Ammon's horn (tissue), 1 donor: ENCODE measurements around the gene NCBP2L.
"Not testable (repeated sequence)": the region's sequence is repeated elsewhere in the genome, so short reads cannot be mapped to it uniquely, and the experiment has no call there.

ENCODE experiments used
- DNase-seq: peaks from one replicate; pipeline ENCODE4 v3.0.0-alpha.2; 2016; ENCODE audit warnings: low spot score

Gene NCBP2L

GRCh38 chrX:107810053-107810452 lies 32.5 kb downstream of the NCBP2L start:
- not testable (repeated sequence) for DNase-seq

DNA sequence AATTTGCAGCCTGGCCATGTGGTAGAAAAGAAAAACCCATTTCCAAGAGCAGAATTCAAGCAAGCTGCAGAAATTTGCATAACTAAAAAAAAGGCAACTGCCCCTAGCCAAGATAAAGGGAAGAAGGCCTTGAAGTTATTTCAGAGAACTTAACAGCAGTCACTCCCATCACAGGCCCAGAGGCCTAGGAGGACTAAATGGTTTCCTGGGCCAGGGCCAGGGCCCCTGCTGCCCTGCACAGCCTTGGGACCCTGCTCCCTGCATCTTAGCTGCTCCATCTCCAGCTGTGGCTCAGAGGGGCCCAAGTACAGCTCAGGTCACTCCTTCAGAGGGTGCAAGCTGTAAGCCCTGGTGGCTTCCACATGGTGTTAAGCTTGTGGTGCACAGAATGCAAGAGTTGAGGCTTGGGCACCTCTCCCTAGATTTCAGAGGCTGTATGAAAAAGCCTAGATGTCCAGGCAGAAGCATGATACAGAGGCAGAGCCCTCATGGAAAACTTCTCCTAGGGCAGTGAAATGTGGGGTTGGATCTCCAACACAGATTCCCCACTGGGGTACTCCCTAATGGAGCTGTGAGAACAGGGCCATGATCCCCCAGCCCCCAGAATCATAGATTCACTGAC lies 41.5 kb downstream of the NCBP2L start:
- DNase-seq = no peak

GRCh38 chrX:107823042-107823441 lies 45.5 kb downstream of the NCBP2L start:
- DNase-seq = no peak

DNA sequence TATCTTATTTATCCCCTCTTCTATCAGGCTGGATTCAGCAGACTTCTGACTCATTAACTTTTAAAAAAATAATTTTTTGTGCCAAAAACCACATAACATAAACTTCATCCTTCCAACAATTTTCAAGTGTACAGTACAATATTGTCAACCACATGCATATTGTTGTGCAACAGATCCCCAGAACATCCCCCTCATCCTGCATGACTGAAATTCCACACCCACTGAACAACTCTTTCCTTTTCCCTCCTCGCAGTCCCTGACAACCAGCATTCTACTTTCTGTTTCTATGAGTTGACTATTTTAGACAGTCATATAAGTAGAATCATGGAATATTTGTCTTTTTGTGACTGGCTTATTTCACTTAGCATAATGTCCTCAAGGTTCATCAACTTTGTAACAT lies 45.9 kb downstream of the NCBP2L start:
- peak; percentile 9 for DNase-seq

DNA sequence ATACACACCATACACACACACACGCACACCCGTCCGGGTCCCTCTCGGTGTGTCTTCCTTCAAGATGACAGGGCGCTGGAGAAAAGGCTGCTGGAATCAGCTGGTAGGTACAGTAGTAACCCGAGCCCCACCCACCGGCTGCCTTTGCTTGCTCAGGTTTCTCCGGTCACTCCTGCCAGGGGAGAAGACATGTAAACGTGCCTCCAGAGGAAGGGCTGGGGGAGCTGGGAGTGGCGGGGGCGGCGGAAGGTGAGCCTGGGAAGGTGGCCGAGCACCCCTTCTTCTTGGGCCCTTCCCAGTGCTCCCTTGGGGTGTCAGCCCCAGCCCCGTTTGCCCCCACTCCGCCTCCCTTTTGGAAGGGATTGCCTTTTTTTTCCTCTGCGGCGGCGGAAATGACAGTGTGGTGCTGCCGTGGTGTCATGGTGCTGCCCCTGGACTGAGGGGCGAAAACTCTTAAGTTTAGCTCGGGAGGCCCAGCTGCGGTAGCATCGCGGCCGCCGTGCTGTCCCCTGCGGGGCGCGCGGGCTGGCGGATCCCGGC lies 48.2 kb downstream of the NCBP2L start, which contains the start of gene MID2:
TSS of gene MID2 (plus strand) at position 169 of the 540 bp plus-strand sequence. CDS start 561 bp downstream, outside the sequence.
- peak; percentile 1 for DNase-seq

DNA sequence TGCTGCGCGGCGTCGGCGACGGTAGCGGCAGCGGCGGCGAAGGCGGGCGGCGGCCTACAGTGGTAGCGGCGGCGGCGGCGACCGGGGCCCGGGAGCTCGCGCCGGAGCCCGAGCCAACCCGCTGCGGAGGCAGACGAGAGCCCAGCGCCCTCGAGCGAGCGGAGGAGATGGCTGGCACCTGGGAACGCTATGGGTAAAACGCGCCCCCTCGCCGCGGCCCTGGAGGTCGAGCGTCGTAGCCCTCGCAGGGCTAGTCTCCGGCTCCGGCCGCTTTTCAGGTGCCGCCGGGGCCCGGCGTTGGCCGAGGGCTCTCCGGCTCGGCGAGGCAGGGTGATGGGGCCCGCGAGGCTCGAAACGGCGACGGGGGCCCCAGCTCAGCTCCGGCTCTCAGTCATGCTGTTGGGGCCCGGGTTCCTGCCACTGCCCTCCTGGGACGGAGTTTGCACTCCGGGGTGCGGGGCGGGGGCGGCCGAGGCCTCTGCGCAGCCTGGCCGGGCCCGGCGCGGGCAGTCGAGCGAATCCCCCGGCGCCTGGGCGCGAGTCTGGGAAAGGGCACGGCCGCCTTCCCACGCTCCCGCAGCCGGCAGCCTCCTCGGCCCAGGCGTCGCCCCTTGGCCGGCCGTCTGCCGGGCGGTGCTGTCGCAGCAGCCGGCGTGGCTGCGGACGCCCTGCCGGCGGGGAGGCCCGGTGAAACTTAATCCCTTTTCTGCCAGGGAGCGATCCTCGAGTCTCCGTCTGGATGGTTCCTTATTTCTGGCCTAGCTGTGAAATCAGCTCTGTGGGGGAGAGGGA lies 48.9 kb downstream of the NCBP2L start:
- peak; percentile 21 for DNase-seq

DNA sequence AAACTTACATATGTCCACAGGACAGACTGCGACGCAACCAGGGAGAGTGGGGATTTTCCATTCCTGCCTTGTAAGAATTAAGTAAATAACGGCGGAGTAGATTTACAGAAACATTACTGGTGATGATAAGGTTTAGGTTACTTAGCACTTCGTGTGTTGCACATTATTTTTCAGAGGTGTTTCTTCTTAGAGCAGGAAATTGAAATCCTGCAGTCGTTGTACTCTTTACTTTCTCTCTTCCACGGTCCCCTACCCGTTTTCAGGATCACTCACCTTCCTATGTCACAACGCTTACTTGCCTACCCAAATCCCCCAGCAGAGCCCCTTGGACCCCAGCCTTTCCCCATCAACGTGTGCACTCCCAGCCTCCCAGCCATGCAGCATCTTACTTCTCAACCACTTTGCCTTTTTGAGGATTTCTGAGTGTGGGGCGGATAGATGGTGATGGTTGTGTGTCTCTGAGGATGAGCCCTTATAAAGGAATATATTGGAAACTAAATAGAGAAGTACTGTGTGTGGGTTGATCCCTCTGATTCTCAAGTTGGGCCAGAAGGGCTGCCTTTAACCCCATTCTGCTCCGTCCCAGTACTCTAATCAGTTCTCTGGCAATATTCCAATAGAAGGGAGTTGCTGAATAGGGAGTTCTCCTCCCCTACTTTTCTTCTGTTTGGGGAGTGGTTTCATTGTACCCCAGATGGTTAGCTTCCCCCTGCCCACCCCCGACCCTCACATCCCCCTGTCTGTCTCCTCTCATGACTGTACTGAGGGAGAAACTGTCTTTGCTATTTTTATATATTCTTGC lies 49.7 kb downstream of the NCBP2L start:
- peak; percentile 1 for DNase-seq

GRCh38 chrX:107827852-107828251 lies 50.3 kb downstream of the NCBP2L start:
- no peak for DNase-seq

GRCh38 chrX:107829878-107830277 lies 52.3 kb downstream of the NCBP2L start:
- no peak for DNase-seq

DNA sequence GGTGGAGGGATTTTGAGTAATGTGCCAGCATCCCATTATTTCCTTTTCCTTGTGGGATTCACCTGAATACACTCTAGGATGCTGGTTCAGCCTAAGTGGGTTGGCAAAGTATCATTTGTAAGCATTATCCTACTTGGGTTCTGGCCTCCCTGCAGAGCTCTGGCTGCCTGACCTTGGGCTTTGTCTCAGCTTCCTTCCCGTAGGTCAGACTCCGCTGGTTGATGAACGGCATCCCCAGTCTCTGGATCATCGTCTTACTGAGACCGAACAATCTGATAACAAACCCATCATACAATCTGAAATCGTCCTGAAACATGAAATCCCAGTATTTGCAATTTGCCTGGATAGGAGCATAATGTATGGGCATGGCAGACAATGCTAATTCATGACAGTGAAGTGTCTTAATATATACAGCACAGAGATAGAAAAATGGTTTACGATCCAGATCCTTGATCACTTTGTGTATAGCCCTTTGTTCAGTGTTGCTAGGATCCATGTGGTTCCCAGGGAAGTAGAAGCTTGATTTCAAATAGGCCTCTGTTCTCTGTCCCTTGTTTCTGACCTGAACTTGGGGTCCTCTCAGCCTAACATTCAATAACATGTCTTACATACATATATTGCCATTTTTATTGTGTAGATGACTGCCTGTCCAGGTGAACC lies 53.7 kb downstream of the NCBP2L start:
- DNase-seq = peak; percentile 2

- no peak for DNase-seq
These were observed 57.0 kb downstream of the NCBP2L start for GRCh38 chrX:107834275-107835201.

- no peak for DNase-seq
These were observed 59.4 kb downstream of the NCBP2L start for GRCh38 chrX:107836958-107837357.

DNA sequence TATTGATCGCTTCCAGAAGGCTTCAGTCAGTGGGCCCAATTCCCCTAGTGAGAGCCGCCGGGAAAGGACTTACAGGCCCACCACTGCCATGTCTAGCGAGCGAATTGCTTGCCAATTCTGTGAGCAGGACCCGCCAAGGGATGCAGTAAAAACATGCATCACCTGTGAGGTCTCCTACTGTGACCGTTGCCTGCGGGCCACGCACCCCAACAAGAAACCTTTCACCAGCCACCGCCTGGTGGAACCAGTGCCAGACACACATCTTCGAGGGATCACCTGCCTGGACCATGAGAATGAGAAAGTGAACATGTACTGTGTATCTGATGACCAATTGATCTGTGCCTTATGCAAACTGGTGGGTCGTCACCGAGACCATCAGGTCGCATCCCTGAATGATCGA lies 63.4 kb downstream of the NCBP2L start:
- DNase-seq = no peak

DNA sequence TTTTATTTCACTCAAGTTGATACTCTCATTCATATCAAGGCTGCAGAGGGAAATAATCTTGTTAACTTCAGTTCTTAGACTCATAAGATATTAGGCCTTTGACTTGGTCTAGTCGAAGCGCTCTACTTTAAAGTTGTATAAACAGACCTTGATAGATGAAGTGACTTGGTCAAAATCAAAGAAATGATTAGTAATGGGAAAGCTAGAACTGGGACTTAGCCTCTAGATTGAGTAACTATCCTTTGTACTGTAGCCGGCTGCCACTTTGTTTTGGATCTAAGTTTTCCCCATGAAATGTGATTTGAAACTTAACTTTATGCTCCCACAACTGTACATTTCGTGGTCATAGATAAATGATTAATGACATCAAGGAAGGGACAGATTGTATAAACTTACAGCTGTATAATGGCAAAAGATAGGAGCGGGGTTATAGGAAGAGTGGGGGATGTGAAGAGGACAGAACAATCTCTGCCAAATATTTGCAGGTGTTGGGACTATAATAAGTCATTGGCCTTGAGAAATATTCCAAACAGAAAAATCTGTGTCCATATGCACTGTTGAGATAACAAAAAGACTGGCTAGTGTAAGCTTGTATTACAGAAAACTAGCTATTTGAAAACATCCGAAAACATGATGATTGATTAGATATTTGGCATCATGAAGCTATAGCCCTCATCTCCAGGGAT lies 65.3 kb downstream of the NCBP2L start:
- no peak for DNase-seq
